ENCODE measurements around the gene BATF3. TPM values are rescaled to one million over a fixed set of nuclear protein-coding genes. Genes with fewer than 3 reads are reported as not detected.
A peak's percentile ranks its signal among the peaks of the same experiment; 100 is the strongest.

BATF3 gene
- total RNA-seq, 1 experiment from 2014 or later: 3.9 TPM

- CTCF ChIA-PET: interaction anchor here (0.7 kb wide), 1 partner anchor 17 kb away, joined by 3 read pairs; no protein-coding TSS in a partner anchor
- H3K4me1 Mint-ChIP-seq: no peaks in the 10 kb centered on the region
- TF ChIP-seq ZNF396 (CRISPR knock-in tag; IDR thresholded peaks at IDR 0.05; ENCODE audit: borderline replicate concordance) (no peak), MXD4 (CRISPR knock-in tag; IDR thresholded peaks at IDR 0.05; ENCODE audit: borderline replicate concordance) (no peak), HMGXB4 (CRISPR knock-in tag; IDR thresholded peaks at IDR 0.05) (no peak), ZNF317 (CRISPR knock-in tag; IDR thresholded peaks at IDR 0.05; ENCODE audit: borderline replicate concordance, low read depth) (no peak), ZBTB21 (CRISPR knock-in tag; IDR thresholded peaks at IDR 0.05; ENCODE audit: borderline replicate concordance) (no peak), KAT7 (CRISPR knock-in tag; IDR thresholded peaks at IDR 0.05; ENCODE audit: borderline replicate concordance) (no peak), TCF7 (CRISPR knock-in tag; IDR thresholded peaks at IDR 0.05; ENCODE audit: low read depth) (no peak), ZNF263 (CRISPR knock-in tag; IDR thresholded peaks at IDR 0.05; ENCODE audit: low read depth) (no peak), MYBL2 (CRISPR knock-in tag; IDR thresholded peaks at IDR 0.05) (no peak), SMAD4 (CRISPR knock-in tag; IDR thresholded peaks at IDR 0.05) (no peak), GTF2I (CRISPR knock-in tag; conservative IDR thresholded peaks at IDR 0.05) (no peak), CREB1 (CRISPR knock-in tag; IDR thresholded peaks at IDR 0.05) (no peak), ELF4 (CRISPR knock-in tag; IDR thresholded peaks at IDR 0.05; ENCODE audit: low read depth) (no peak), AR (CRISPR knock-in tag; IDR thresholded peaks at IDR 0.05) (no peak)
- TF ChIP-seq, protein P1, sequence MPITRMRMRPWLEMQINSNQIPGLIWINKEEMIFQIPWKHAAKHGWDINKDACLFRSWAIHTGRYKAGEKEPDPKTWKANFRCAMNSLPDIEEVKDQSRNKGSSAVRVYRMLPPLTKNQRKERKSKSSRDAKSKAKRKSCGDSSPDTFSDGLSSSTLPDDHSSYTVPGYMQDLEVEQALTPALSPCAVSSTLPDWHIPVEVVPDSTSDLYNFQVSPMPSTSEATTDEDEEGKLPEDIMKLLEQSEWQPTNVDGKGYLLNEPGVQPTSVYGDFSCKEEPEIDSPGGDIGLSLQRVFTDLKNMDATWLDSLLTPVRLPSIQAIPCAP (CRISPR knock-in tag; IDR thresholded peaks at IDR 0.05): no peak
- TF ChIP-seq, protein P2, sequence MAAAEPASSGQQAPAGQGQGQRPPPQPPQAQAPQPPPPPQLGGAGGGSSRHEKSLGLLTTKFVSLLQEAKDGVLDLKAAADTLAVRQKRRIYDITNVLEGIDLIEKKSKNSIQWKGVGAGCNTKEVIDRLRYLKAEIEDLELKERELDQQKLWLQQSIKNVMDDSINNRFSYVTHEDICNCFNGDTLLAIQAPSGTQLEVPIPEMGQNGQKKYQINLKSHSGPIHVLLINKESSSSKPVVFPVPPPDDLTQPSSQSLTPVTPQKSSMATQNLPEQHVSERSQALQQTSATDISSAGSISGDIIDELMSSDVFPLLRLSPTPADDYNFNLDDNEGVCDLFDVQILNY (CRISPR knock-in tag; IDR thresholded peaks at IDR 0.05): no peak
- TF ChIP-seq, protein P3, sequence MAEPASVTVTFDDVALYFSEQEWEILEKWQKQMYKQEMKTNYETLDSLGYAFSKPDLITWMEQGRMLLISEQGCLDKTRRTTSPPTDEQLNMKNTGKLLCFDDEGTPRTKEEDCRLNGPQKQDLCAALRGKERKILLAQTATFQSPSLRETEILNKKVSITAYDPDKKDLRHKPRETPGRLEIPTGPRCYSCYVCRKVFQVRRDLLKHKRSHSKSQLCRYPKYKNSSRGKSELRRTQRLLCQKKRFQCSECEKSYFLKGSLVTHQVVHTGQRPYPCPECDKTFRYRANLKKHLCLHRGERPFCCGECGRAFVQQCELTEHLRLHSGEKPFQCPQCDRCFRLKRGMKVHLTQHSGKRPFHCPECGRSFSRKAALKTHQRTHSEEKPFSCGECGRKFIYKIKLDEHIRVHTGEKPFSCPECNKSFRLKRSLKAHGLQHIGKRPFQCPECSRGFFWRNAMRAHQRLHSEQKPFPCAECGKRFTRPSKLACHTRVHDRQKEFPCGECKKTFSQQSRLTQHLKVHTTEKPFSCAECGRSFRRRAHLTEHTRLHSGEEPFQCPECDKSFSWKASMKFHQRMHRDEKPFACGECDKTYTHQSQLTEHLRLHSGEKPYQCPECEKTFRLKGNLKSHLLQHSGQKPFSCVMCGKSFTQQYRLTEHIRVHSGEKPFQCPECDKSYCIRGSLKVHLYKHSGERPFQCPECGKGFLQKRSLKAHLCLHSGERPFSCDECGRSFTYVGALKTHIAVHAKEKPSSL (CRISPR knock-in tag; conservative IDR thresholded peaks at IDR 0.05): no peak
- TF ChIP-seq, protein P4, sequence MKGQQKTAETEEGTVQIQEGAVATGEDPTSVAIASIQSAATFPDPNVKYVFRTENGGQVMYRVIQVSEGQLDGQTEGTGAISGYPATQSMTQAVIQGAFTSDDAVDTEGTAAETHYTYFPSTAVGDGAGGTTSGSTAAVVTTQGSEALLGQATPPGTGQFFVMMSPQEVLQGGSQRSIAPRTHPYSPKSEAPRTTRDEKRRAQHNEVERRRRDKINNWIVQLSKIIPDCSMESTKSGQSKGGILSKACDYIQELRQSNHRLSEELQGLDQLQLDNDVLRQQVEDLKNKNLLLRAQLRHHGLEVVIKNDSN (CRISPR knock-in tag; IDR thresholded peaks at IDR 0.05): no peak
- TF ChIP-seq, protein P5, sequence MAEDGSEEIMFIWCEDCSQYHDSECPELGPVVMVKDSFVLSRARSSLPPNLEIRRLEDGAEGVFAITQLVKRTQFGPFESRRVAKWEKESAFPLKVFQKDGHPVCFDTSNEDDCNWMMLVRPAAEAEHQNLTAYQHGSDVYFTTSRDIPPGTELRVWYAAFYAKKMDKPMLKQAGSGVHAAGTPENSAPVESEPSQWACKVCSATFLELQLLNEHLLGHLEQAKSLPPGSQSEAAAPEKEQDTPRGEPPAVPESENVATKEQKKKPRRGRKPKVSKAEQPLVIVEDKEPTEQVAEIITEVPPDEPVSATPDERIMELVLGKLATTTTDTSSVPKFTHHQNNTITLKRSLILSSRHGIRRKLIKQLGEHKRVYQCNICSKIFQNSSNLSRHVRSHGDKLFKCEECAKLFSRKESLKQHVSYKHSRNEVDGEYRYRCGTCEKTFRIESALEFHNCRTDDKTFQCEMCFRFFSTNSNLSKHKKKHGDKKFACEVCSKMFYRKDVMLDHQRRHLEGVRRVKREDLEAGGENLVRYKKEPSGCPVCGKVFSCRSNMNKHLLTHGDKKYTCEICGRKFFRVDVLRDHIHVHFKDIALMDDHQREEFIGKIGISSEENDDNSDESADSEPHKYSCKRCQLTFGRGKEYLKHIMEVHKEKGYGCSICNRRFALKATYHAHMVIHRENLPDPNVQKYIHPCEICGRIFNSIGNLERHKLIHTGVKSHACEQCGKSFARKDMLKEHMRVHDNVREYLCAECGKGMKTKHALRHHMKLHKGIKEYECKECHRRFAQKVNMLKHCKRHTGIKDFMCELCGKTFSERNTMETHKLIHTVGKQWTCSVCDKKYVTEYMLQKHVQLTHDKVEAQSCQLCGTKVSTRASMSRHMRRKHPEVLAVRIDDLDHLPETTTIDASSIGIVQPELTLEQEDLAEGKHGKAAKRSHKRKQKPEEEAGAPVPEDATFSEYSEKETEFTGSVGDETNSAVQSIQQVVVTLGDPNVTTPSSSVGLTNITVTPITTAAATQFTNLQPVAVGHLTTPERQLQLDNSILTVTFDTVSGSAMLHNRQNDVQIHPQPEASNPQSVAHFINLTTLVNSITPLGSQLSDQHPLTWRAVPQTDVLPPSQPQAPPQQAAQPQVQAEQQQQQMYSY (CRISPR knock-in tag; IDR thresholded peaks at IDR 0.05): no peak
- DNase-seq (ENCODE audit: low spot score) (no peak), ATAC-seq (no peak)
- no peaks in the 10 kb centered on the region for H3K9me3 Mint-ChIP-seq
- peaks cover 3% of the 10 kb centered on the region; the same call in 1 of the 2 replicates for H3K36me3 Mint-ChIP-seq
- POLR2A ChIA-PET: interaction anchor here (0.6 kb wide), 1 partner anchor 10 kb away, joined by 3 read pairs; no protein-coding TSS in a partner anchor
- H3K27ac Mint-ChIP-seq: peak overlapping the region; percentile 87; the same call in 1 of the 2 replicates
- no peak overlapping the region for H3K4me3 Mint-ChIP-seq
- H3K27me3 Mint-ChIP-seq (ENCODE audit: low read depth): no peaks in the 10 kb centered on the region
Measured at GRCh38 chr1:212733109-212733508, 33.5 kb upstream of the BATF3 start.
